ENCODE data around the gene DUS1L.

The DUS1L gene

GRCh38 chr17:82060001-82060380 is 5.6 kb downstream of the DUS1L start:
- no peak for TF ChIP-seq CTCF (IDR thresholded peaks at IDR 0.05; ENCODE audit: low read depth, low read length)
- H3K4me3 ChIP-seq (ENCODE audit: low read depth, low read length): no peak overlapping the region

- TF ChIP-seq CTCF (IDR thresholded peaks at IDR 0.05; ENCODE audit: low read depth, low read length): no peak
- no peak overlapping the region for H3K4me3 ChIP-seq (ENCODE audit: low read depth, low read length)
Observed at GRCh38 chr17:82059272-82060000, 6.2 kb downstream of the DUS1L start.

GRCh38 chr17:82058855-82059249 is 6.8 kb downstream of the DUS1L start:
- no peak overlapping the region for H3K4me3 ChIP-seq (ENCODE audit: low read depth, low read length)
- no peak for TF ChIP-seq CTCF (IDR thresholded peaks at IDR 0.05; ENCODE audit: low read depth, low read length)

GRCh38 chr17:82058230-82058854 is 7.3 kb downstream of the DUS1L start:
- H3K4me3 ChIP-seq (ENCODE audit: low read depth, low read length): no peak overlapping the region
- no peak for TF ChIP-seq CTCF (IDR thresholded peaks at IDR 0.05; ENCODE audit: low read depth, low read length)

GRCh38 chr17:82056729-82057621 is 8.6 kb downstream of the DUS1L start:
- no peak for TF ChIP-seq CTCF (IDR thresholded peaks at IDR 0.05; ENCODE audit: low read depth, low read length)
- H3K4me3 ChIP-seq (ENCODE audit: low read depth, low read length): no peak overlapping the region

GRCh38 chr17:82055965-82056728 is 9.5 kb downstream of the DUS1L start:
- no peak for TF ChIP-seq CTCF (IDR thresholded peaks at IDR 0.05; ENCODE audit: low read depth, low read length)
- H3K4me3 ChIP-seq (ENCODE audit: low read depth, low read length): no peak overlapping the region

All from WI38 (cell line).